SK-N-SH (cell line): ENCODE results near the gene SH2B2. TPM values are rescaled to one million over a fixed set of nuclear protein-coding genes. Genes with fewer than 3 reads are reported as not detected.

ENCODE experiments used
- CTCF ChIA-PET: fragments of 300-600, 350-600 bp; formaldehyde crosslinking; extraction: SDS; loops from one replicate; lab custom pipeline; 2021; lab: Yijun Ruan, JAX
- POLR2A ChIA-PET: fragments of 350-600 bp; sonication (Branson Sonifier 250); formaldehyde crosslinking; extraction: SDS; loops from one replicate; lab custom pipeline; 2020; ENCODE audit warnings: antibody characterized with exemption, inconsistent platforms; lab: Yijun Ruan, JAX
- DNase-seq: peaks from one replicate; pipeline ENCODE4 v3.0.0; 2012
- H2AFZ ChIP-seq: fragments of 200-600 bp; sonication (generic); 2 replicates; pipeline ENCODE4 v1.8.1; 2016; ENCODE audit warnings: antibody characterized with exemption, mild to moderate bottlenecking, low read depth
- H3F3A ChIP-seq: fragments of 200-600 bp; sonication (generic); replicated peaks from 2 replicates; pipeline ENCODE3; 2016; ENCODE audit warnings: antibody characterized with exemption, mild to moderate bottlenecking; ENCODE audit not compliant: insufficient read depth
- H3K27ac ChIP-seq, 2 experiments: fragments of 200-500 bp in 1 of 2; fragments of 200-600 bp in 1 of 2; sonication (Bioruptor generic) in 1 of 2; sonication (generic), shearing (Covaris generic) in 1 of 2; 2 replicates each; pipeline versions ENCODE4 v1.5.1 to v1.6.1; 2014 to 2016; ENCODE audit warnings: low read depth in 2 of 2, inconsistent platforms in 1 of 2, low read length in 1 of 2, mild to moderate bottlenecking in 1 of 2, mixed read lengths in 1 of 2
- H3K27me3 ChIP-seq: fragments of 200-600 bp; sonication (generic), shearing (Covaris generic); 2 replicates; pipeline ENCODE4 v1.6.1; 2016; ENCODE audit warnings: mixed run types; ENCODE audit not compliant: insufficient read depth
- H3K36me3 ChIP-seq, 2 experiments: fragments of 200-500 bp in 1 of 2; fragments of 200-600 bp in 1 of 2; sonication (Bioruptor generic) in 1 of 2; sonication (generic) in 1 of 2; replicated peaks in 1 of 2; 2 replicates each; pipeline versions ENCODE3 to v1.5.1; 2014 to 2016; ENCODE audit warnings: low read length in 1 of 2, mild to moderate bottlenecking in 1 of 2; ENCODE audit not compliant: insufficient read depth in 2 of 2, control insufficient read depth in 1 of 2
- H3K4me1 ChIP-seq, 2 experiments: fragments of 200-500 bp in 1 of 2; fragments of 200-600 bp in 1 of 2; sonication (Bioruptor generic) in 1 of 2; sonication (generic), shearing (Covaris generic) in 1 of 2; 2 replicates each; pipeline versions ENCODE4 v1.5.1 to v1.6.1; 2014 to 2016; ENCODE audit warnings: low read depth in 1 of 2, low read length in 1 of 2, mixed run types in 1 of 2; ENCODE audit not compliant: insufficient read depth in 2 of 2, control insufficient read depth in 1 of 2
- H3K4me2 ChIP-seq: fragments of 200-600 bp; sonication (generic), shearing (Covaris generic); 2 replicates; pipeline ENCODE4 v1.6.1; 2017; ENCODE audit warnings: mixed run types
- H3K4me3 ChIP-seq, 2 experiments: fragments of 200-500 bp in 1 of 2; fragments of 200-600 bp in 1 of 2; sonication (Bioruptor generic) in 1 of 2; sonication (generic), shearing (Covaris generic) in 1 of 2; 2 replicates each; pipeline versions ENCODE4 v1.5.1 to v1.8.1; 2014 to 2016; ENCODE audit warnings: low read depth in 2 of 2, inconsistent platforms in 1 of 2, low read length in 1 of 2, mild to moderate bottlenecking in 1 of 2, mixed read lengths in 1 of 2, moderate library complexity in 1 of 2
- H3K79me2 ChIP-seq: fragments of 200-600 bp; sonication (generic); 2 replicates; pipeline ENCODE4 v1.8.1; 2017; ENCODE audit warnings: mild to moderate bottlenecking; ENCODE audit not compliant: insufficient read depth
- H3K9ac ChIP-seq: fragments of 200-600 bp; sonication (generic); 2 replicates; pipeline ENCODE4 v1.6.1; 2017; ENCODE audit warnings: mixed run types
- H3K9me2 ChIP-seq: fragments of 200-600 bp; sonication (generic); 2 replicates; pipeline ENCODE4 v1.6.1; 2017; ENCODE audit warnings: mixed run types
- H3K9me3 ChIP-seq: fragments of 200-600 bp; sonication (generic); 2 replicates; pipeline ENCODE4 v1.6.1; 2017; ENCODE audit warnings: mixed run types, mild to moderate bottlenecking, moderate library complexity
- H4K20me1 ChIP-seq: fragments of 200-600 bp; sonication (generic); 2 replicates; pipeline ENCODE4 v1.6.1; 2017; ENCODE audit warnings: mild to moderate bottlenecking, mixed run types; ENCODE audit not compliant: insufficient read depth
- ELF1 ChIP-seq: IDR thresholded peaks from 2 replicates; pipeline ENCODE4 v1.4.0; 2012
- EP300 ChIP-seq, 2 experiments: IDR thresholded peaks; 2 replicates each; pipeline versions ENCODE4 v1.4.0 to v1.6.1; 2012; ENCODE audit warnings: borderline replicate concordance in 1 of 2, low read depth in 1 of 2, low read length in 1 of 2
- FOSL2 ChIP-seq: IDR thresholded peaks from 2 replicates; pipeline ENCODE4 v1.4.0; 2012; ENCODE audit warnings: low read depth, mild to moderate bottlenecking, moderate library complexity, borderline replicate concordance
- GABPA ChIP-seq: IDR thresholded peaks from 2 replicates; pipeline ENCODE4 v1.4.0; 2012; ENCODE audit warnings: low read depth, mild to moderate bottlenecking
- GATA2 ChIP-seq: sonication (generic); formaldehyde crosslinking; IDR thresholded peaks from 2 replicates; pipeline ENCODE4 v1.5.0; 2020; ENCODE audit warnings: mild to moderate bottlenecking, missing genetic modification reagents
- MXI1 ChIP-seq: IDR thresholded peaks from 2 replicates; pipeline ENCODE4 v1.6.1; 2012; ENCODE audit warnings: mild to moderate bottlenecking, low read depth, low read length, improper control_type of control experiment
- PBX3 ChIP-seq: IDR thresholded peaks from 2 replicates; pipeline ENCODE4; 2012
- POLR2AphosphoS5 ChIP-seq: IDR thresholded peaks from 2 replicates; pipeline ENCODE4 v1.6.1; 2012; ENCODE audit warnings: low read depth, low read length
- RCOR1 ChIP-seq: fragments of 150-350 bp; IDR thresholded peaks from 2 replicates; pipeline ENCODE4 v1.6.1; 2017; ENCODE audit warnings: antibody characterized with exemption, low read length
- RFX5 ChIP-seq: IDR thresholded peaks from 2 replicates; pipeline ENCODE4 v1.6.1; 2012; ENCODE audit warnings: mild to moderate bottlenecking, improper control_type of control experiment, low read length
- TCF12 ChIP-seq: IDR thresholded peaks from 2 replicates; pipeline ENCODE4 v1.4.0; 2012
- TEAD4 ChIP-seq: IDR thresholded peaks from 2 replicates; pipeline ENCODE4 v1.4.0; 2012; ENCODE audit warnings: mild to moderate bottlenecking, borderline replicate concordance; ENCODE audit not compliant: insufficient read depth
- USF1 ChIP-seq: IDR thresholded peaks from 2 replicates; pipeline ENCODE4 v1.4.0; 2012; ENCODE audit warnings: low read depth, borderline replicate concordance
- YY1 ChIP-seq: IDR thresholded peaks from 2 replicates; pipeline ENCODE4 v1.4.0; 2012; ENCODE audit warnings: low read depth, mild to moderate bottlenecking
- WGBS: methylation state at CpG from one replicate; pipeline ENCODE4 v1.1.6; 2017; ENCODE audit warnings: low lambda C conversion rate; 5-methylcytosine and 5-hydroxymethylcytosine counted together
- polyA plus RNA-seq, 3 experiments: library from polyadenylated mRNA; depleted of rRNA; stranded (reverse); fragments of >200 nt; gene quantifications; 2 replicates each; pipeline ENCODE4 v1.2.3, GENCODE V29; 2012
- TF ChIP-seq, protein P1 (sequence below): IDR thresholded peaks from 2 replicates; pipeline ENCODE4 v1.4.0; 2012; ENCODE audit warnings: low read depth, borderline replicate concordance
- TF ChIP-seq, protein P2 (sequence below): IDR thresholded peaks from 2 replicates; pipeline ENCODE4 v1.6.1; 2012; ENCODE audit warnings: mild to moderate bottlenecking, low read depth, low read length, moderate library complexity

The SH2B2 gene
- polyA plus RNA-seq, 1 of the 3 experiments (the other 2 are of a cell fraction) = 4.7 TPM

GRCh38 chr7:102268635-102269034 lies 18.0 kb upstream of the SH2B2 start:
- H3K9ac ChIP-seq = no peak overlapping the region
- H3K9me3 ChIP-seq = no peaks in the 10 kb centered on the region
- DNase-seq = no peak
- no peak overlapping the region for H3K4me3 ChIP-seq
- ChIA-PET POLR2A (no interaction called here), CTCF (interaction anchor here (1.6 to 7.9 kb wide), 5 partner anchors 15 to 723 kb away, joined by 3 to 119 read pairs (median 71); no protein-coding TSS in a partner anchor)
- H3K9me2 ChIP-seq = no peaks in the 10 kb centered on the region
- no peaks in the 10 kb centered on the region for H3K36me3 ChIP-seq
- no peaks in the 10 kb centered on the region for H3K79me2 ChIP-seq
- H3F3A ChIP-seq = no peaks in the 10 kb centered on the region
- no peak overlapping the region for H2AFZ ChIP-seq
- H4K20me1 ChIP-seq = no peaks in the 10 kb centered on the region; the same call in 1 of the 2 replicates
- no peak overlapping the region for H3K4me2 ChIP-seq
- no peaks in the 10 kb centered on the region for H3K27me3 ChIP-seq
- peaks cover 0 to 22% of the 10 kb centered on the region in 2 experiments; a peak in 1 of 4 replicates for H3K4me1 ChIP-seq
- TF ChIP-seq GATA2 (CRISPR knock-in tag) = no peak
- TF ChIP-seq TEAD4 = no peak
- no peak for TF ChIP-seq RFX5
- no peak for TF ChIP-seq GABPA
- no peak for TF ChIP-seq PBX3
- TF ChIP-seq ELF1 = no peak
- no peak for TF ChIP-seq RCOR1
- no peak for TF ChIP-seq YY1
- TF ChIP-seq, protein P1, sequence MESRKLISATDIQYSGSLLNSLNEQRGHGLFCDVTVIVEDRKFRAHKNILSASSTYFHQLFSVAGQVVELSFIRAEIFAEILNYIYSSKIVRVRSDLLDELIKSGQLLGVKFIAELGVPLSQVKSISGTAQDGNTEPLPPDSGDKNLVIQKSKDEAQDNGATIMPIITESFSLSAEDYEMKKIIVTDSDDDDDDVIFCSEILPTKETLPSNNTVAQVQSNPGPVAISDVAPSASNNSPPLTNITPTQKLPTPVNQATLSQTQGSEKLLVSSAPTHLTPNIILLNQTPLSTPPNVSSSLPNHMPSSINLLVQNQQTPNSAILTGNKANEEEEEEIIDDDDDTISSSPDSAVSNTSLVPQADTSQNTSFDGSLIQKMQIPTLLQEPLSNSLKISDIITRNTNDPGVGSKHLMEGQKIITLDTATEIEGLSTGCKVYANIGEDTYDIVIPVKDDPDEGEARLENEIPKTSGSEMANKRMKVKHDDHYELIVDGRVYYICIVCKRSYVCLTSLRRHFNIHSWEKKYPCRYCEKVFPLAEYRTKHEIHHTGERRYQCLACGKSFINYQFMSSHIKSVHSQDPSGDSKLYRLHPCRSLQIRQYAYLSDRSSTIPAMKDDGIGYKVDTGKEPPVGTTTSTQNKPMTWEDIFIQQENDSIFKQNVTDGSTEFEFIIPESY = no peak
- TF ChIP-seq, protein P2, sequence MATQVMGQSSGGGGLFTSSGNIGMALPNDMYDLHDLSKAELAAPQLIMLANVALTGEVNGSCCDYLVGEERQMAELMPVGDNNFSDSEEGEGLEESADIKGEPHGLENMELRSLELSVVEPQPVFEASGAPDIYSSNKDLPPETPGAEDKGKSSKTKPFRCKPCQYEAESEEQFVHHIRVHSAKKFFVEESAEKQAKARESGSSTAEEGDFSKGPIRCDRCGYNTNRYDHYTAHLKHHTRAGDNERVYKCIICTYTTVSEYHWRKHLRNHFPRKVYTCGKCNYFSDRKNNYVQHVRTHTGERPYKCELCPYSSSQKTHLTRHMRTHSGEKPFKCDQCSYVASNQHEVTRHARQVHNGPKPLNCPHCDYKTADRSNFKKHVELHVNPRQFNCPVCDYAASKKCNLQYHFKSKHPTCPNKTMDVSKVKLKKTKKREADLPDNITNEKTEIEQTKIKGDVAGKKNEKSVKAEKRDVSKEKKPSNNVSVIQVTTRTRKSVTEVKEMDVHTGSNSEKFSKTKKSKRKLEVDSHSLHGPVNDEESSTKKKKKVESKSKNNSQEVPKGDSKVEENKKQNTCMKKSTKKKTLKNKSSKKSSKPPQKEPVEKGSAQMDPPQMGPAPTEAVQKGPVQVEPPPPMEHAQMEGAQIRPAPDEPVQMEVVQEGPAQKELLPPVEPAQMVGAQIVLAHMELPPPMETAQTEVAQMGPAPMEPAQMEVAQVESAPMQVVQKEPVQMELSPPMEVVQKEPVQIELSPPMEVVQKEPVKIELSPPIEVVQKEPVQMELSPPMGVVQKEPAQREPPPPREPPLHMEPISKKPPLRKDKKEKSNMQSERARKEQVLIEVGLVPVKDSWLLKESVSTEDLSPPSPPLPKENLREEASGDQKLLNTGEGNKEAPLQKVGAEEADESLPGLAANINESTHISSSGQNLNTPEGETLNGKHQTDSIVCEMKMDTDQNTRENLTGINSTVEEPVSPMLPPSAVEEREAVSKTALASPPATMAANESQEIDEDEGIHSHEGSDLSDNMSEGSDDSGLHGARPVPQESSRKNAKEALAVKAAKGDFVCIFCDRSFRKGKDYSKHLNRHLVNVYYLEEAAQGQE = no peak
- no peak for TF ChIP-seq MXI1
- no peak for TF ChIP-seq FOSL2
- TF ChIP-seq TCF12 = no peak
- no peak for TF ChIP-seq POLR2AphosphoS5
- no peak for TF ChIP-seq USF1
- no peak for TF ChIP-seq EP300 (IDR thresholded peaks at IDR 0.05; ENCODE audit: borderline replicate concordance in 1 of 2, low read depth in 1 of 2, low read length in 1 of 2)
- TF ChIP-seq, all 33 proteins: peak for 0
- 93% methylated on average over 10 of the region's 10 CpGs for WGBS
- H3K27ac ChIP-seq = no peak overlapping the region
